GM18511 (cell line): Measurements from ENCODE around the gene CA11.

ENCODE experiments used
- ATAC-seq: cut with Tn5 transposase; IDR thresholded peaks from one replicate; pipeline ENCODE4 v1.9.1; 2021; ENCODE audit warnings: mild to moderate bottlenecking, moderate library complexity; ENCODE audit not compliant: unreplicated experiment

The CA11 gene

GRCh38 chr19:48614436-48615230, 31.4 kb downstream of the CA11 start, which contains the start of gene FAM83E:
Gene FAM83E (minus strand): TSS chr19:48615076. CDS start chr19:48613372, 1,704 bp downstream.
- ATAC-seq: no peak

- ATAC-seq: no peak
Observed at GRCh38 chr19:48613852-48614435, 32.0 kb downstream of the CA11 start.

GRCh38 chr19:48613024-48613851, 32.7 kb downstream of the CA11 start:
- no peak for ATAC-seq

- ATAC-seq: no peak
Observed at GRCh38 chr19:48611872-48612271, 34.1 kb downstream of the CA11 start.

GRCh38 chr19:48609571-48610108, 36.3 kb downstream of the CA11 start:
- no peak for ATAC-seq

- ATAC-seq: no peak
Observed at GRCh38 chr19:48608798-48609263, 37.2 kb downstream of the CA11 start.

GRCh38 chr19:48607359-48607755, 38.6 kb downstream of the CA11 start:
- no peak for ATAC-seq

- no peak for ATAC-seq
Observed at GRCh38 chr19:48606463-48607358, 39.3 kb downstream of the CA11 start, which contains the start of gene SPACA4. Gene SPACA4 (plus strand): TSS chr19:48606742. CDS start chr19:48606979, 237 bp downstream.

GRCh38 chr19:48603850-48604249, 42.1 kb downstream of the CA11 start:
- no peak for ATAC-seq

GRCh38 chr19:48603449-48603848, 42.5 kb downstream of the CA11 start:
- ATAC-seq: no peak

GRCh38 chr19:48603001-48603400, 43.0 kb downstream of the CA11 start:
- no peak for ATAC-seq

GRCh38 chr19:48600679-48601417, 45.1 kb downstream of the CA11 start:
- no peak for ATAC-seq

- no peak for ATAC-seq
Observed at GRCh38 chr19:48598996-48599700, 46.8 kb downstream of the CA11 start.

- ATAC-seq: no peak
Observed at GRCh38 chr19:48596679-48597465, 49.1 kb downstream of the CA11 start.

GRCh38 chr19:48596237-48596636, 49.8 kb downstream of the CA11 start:
- no peak for ATAC-seq

- no peak for ATAC-seq
Observed at GRCh38 chr19:48595833-48596232, 50.2 kb downstream of the CA11 start.

GRCh38 chr19:48595171-48595570, 50.8 kb downstream of the CA11 start:
- ATAC-seq: no peak

GRCh38 chr19:48591021-48591420, 55.0 kb downstream of the CA11 start:
- ATAC-seq: no peak
